ENCODE data around the gene ST3GAL5.
"Not testable (repeated sequence)": the region's sequence is repeated elsewhere in the genome, so short reads cannot be mapped to it uniquely, and the experiment has no call there.

Gene ST3GAL5

DNA sequence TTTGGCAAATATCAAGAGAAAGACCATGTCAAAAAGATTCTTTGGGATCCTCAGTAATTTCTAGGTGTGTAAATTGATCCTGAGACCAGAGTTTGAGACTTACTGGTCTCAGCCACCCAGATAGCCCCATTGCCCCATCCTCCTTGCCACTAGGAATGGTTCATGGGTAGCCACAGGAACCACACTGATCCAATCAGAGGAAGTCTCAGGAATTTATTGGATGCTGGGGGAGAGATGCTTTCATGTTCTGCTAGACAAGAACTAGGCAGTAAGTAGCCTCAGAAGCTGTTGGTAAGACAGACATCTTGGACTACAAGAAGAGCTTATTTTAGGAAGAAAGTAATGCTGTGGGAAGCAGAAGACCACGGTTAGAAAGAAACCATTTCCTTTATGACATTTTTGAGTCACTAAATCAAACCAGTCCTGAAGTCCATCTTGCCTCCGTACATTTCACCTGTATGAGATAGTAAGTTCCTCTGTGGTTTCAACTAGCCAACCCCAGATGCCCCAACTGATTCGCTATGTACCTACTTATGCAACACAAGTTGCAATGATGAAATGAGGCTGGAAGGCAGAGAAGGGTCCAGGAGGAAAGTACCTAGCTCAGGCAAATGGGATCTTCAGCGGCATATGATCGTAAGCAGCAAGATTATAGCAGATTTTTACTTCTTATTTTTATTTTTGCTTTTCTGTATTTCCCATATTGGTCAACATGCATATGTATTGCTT is 3.6 kb upstream of the ST3GAL5 start:
- DNase-seq, result no peak

DNA sequence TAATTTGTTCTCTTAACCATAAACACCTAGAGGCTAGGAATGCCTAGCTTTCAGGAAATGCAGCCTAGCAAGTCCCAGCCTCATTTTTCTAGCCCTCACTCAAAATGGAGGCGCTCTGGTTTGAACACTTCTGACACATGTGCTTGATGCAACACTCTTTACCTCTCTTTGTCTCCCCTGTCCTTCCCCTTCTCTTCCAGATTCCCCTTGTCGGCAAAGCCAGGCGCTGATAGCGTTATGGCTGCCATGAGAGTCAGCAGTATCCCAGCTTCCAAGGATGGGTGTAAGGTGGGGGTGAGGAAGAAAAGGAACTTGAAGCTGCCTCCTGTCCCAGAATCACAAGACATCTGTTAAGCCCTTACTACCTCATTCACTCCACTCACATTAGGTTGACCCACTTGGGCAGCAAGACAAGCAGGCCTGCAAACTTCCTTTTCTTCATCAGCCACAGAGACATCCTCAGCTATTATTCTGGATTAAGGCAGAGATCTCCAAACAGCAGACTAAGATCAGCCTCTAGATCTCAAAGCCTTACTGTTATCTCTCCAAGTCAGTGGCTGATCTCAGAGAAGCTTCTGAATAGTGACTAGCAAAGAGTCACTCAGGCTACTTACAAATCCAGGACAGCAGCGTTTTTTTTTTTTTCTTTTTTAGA is 1.9 kb upstream of the ST3GAL5 start:
- no peak for DNase-seq

DNA sequence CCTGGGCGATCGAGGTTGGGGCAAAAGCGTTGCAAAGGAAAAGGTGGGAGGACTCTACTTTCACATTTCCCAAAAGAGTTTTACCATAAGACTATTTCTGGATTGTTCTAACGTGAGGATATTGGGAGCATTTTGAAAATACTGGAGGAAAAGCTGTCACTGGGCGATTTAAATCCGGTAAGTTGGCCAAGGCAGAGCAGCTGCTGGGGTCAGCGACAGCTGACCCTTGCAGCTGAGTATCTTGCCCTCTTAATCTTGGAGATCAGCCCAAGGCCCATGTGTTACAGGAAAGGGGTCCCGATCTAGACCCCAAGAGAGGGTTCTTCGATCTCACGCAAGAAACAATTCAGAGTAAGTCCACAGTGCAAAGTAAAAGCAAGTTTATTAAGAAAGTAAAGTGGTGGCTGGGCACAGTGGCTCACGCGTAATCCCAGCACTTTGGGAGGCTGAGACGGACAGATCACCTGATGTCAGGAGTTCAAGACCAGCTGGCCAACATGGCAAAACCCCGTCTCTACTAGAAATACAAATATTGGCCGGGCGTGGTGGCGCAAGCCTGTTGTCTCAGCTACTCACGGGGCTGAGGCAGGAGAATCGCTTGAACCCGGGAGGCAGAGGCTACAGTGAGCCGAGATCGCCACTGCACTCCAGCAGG is 964 bp upstream of the ST3GAL5 start:
- no peak for DNase-seq

DNA sequence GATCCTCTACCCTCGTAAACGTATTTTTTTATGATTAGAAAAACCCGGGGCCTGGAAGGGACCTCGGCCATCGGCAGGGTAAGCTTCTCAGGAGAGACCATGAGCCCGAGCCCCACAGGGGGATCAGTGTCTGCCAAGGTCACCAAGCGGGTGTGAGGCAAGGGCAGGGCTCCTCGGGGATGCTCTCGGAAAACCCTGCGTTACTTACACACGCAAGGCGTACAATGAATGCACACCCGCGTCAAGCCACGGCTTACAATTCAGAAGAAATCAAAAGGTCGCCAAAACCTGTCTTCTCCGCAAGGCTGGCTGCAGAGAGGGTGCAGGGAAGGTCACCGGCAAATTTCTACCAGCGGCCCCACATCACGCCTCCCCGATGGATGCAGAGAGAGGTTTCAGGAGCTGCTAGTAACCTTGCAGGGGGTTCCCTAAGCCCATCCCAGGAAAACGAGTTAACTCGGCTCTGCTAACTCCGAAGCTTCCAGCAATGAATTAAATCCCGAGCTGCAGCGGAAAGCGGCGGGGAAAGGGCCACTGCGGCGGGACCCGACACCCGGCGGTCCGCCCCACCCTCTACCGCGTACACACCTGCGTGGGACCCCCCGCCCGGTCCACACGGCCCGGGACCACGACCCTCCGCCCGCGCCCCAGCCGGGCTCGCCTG is 638 bp downstream of the ST3GAL5 start:
- DNase-seq, result no peak

- no peak for DNase-seq
These were observed 1.2 kb downstream of the ST3GAL5 start for GRCh38 chr2:85887566-85888019.

DNA sequence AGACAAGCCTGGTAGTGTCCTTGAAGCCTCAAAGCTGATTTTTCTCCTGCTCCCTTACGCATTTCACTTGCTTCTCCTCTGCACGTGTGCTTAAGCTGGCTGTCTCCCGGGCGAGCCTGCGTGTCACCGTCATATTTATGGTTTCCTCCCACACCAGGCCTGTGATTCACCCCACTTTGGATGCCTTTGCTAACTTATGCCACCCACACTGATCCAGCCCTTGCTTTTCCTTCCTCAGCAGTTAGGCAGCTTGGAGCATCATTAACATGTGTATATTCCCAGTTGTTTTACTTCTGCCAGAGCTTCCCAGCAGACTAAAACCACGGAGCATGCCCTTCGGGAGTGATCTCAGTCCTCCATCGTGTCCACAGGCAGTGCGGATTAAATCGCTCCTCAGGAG is 2.2 kb downstream of the ST3GAL5 start:
- DNase-seq, result no peak

DNA sequence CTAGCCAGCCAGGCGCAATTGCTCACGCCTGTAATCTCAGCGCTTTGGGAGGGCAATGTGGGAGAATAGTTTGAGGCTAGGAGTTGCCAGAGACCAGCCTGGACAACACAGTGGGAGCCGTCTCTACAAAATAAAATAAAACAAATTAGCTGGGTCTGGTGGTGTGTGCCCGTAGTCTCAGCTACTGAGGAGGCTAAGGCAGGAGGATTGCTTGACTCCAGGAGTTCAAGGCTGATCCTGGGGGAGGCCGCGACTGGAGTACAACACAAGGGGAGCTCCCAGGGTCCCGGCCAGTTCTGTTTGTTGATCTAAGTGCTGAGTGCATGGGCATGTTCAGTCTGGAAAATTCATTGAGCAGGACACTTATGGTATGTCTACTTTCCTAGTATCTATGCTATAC is 2.6 kb downstream of the ST3GAL5 start:
- no peak for DNase-seq

- not testable (repeated sequence) for DNase-seq
These were observed 7.0 kb downstream of the ST3GAL5 start for GRCh38 chr2:85881781-85882180.

DNA sequence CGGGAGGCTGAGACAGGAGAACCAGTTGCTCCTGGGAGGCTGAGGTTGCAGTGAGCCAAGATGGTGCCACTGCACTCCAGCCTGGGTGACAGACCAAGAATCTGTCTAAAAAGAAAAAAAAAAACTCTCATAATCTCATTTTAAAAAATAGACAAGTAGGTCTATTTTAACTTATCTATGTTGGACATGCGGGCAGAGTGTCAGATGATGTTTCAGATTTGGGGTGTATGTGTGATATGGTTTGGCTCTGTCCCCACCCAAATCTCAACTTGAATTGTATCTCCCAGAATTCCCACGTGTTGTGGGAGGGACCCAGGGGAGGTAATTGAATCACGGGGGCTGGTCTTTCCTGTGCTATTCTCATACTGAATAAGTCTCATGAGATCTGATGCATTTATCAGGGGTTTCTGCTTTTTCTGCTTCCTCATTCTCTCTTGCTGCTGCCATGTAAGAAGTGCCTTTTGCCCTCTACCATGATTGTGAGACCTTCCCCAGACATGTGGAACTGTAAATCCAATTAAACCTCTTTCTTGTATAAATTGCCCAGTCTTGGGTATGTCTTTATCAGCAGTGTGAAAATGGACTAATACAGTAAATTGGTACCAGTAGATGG is 8.0 kb downstream of the ST3GAL5 start:
- DNase-seq, result not testable (repeated sequence)

DNA sequence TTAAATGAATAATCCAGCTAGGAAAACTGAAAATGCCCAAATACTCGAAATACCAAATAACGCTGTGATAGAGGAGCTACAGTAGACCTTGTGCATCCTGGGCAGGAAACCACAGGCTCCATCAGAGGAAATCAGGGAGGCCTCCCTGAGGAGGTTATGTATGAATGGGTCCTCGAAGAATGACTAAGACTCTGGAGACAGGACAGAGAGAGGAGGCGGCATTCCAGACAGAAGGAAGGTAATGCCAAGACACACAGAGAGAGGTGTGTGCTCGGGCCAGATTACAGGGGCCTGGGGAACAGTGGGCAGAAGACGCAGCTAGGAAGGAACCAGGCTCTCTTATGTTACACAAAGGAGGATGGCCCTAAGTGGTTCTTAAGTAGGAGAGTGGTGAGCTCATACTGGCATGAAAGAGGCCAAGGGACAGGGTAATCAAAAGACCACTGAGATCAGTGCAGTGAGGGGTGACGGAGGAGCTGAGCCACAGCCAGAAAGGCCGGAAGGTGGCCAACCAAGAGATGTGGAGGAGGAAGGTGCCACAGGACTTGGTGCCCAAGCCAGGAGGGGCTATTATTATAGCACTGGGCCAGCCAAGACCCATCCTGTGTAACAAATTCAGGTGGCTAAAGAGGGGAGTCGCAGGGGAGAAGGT is 9.9 kb downstream of the ST3GAL5 start:
- no peak for DNase-seq

GRCh38 chr2:85875350-85876050 is 13.3 kb downstream of the ST3GAL5 start:
- DNase-seq, result no peak

- DNase-seq, result no peak
These were observed 15.1 kb downstream of the ST3GAL5 start for GRCh38 chr2:85873679-85874078.

DNA sequence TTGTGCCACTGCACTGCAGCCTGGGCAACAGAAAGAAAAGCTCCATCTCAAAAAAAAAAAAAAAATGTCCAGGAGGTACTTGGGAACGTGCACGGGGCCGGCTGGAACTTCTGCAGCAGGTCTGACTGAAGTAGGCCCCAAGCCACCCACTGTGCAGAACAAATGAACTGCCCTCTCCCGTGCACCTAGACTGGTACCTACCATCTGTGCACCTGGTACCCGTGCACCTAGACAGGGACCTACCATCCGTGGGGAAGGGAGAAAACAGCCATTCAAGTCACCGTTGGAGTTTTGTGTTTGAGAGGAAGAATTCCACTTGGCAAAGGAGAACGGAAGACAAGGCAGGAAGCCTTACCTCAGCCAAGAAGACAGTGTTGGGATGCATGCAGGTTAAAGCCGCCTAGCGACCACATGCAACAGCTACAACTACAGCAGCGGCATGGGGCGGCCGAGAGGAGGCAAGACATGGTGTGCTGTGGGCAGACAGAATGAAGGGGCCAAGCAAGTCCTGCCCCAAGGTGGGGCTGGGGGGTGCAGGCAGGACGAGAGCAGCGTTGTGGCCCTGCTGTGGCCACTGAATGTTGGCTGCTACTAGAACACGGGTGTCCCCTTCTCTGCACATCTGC is 16.1 kb downstream of the ST3GAL5 start:
- no peak for DNase-seq

GRCh38 chr2:85871494-85872164 is 17.2 kb downstream of the ST3GAL5 start:
- DNase-seq, result no peak

GRCh38 chr2:85868822-85869221 is 20.0 kb downstream of the ST3GAL5 start:
- DNase-seq, result no peak

DNA sequence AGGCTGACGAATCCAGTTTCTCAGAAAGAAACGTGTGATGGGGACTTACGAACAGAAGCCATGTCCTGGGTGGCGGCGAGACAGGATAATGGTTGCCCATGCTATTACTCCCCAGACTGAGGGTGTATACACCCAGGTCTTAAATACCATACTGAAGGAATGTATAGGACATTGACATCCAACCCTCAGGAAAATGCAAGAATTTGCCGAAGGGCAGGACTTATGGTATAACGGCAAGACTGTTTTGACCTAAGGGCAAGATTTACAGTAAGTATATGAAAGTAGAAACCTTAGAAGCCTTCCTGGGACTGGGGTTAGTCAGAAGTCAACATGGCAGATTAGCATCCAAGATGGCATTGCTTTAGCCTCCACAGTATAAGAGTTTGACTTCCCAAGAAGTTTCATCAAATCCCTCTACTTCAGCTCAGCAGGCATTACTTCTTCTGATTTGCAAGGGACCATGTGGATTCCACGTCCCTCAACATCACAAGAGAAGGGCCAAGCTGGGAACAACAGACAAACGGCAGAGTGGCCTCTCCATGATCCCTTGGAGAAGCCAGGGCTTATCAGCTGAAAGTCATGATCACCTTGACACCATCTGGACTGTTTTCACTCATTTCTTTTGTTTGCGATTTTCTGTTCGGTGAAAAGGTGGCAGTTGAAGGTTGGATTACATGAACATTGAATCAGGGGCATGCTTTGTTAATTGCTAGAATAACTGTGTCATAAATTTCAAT is 21.1 kb downstream of the ST3GAL5 start:
- DNase-seq, result no peak

- DNase-seq, result no peak
These were observed 21.7 kb downstream of the ST3GAL5 start for GRCh38 chr2:85867121-85867520.

- DNase-seq, result no peak
These were observed 22.6 kb downstream of the ST3GAL5 start for GRCh38 chr2:85866165-85866659.

GRCh38 chr2:85865539-85866164 is 23.1 kb downstream of the ST3GAL5 start:
- DNase-seq, result no peak
